Activated CD4-positive, alpha-beta T cell treated with anti-CD3 and anti-CD28 coated beads, Interleukin-2, amount 50 U/mL, for 16 hours (primary cell): ENCODE data around the gene RUNX3.
"Not testable (repeated sequence)": the region's sequence is repeated elsewhere in the genome, so short reads cannot be mapped to it uniquely, and the experiment has no call there.

Experiments used
- DNase-seq: peaks from one replicate; pipeline ENCODE4 v3.0.0-alpha.2; 2020

RUNX3 gene

DNA sequence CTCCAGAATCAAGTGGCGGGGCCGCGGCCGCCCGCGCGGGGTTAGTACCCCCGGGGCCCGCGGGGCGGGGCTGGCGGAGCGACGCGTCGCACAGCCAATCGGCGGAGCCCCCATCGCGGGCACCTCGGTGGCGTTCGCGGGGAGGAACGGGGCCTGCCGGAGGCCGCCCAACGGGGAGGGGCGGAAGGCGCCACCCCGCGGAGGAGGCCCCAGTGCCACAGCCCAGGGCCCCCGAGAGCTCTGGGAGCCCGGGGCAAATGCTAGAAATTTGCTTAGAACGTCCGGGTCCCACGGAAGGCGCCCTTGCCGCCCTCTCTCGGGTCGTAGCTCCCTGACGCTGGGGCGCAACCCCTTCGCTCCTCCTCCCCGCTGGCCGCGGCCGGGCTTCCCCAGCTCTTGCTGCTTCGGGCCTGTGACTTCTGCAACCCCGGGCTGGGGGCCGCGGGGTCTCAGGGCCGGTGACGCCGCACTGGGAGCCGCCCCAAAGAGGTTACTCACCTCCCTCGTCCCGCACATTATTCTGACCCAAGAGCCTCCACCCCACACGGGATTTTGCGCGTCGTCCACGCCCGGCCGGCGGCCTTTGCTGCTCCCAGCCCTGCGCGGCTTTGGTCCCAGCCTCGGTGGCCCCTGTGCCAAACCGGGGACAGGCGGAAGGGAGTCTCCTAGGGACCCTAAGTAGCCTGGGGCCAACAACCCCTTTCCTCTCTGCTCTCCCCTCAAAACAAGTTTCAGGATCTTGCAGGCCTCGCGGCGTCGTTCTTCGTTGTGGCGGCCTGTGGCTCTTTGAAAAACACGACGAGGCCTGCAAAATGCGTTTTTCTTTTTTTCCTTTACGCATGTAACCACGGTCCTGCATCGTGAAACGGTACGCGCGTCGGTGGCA, at the start of gene RUNX3:
RUNX3 (minus strand) TSS at position 17 of the 886 bp plus-strand sequence. CDS start 408 bp downstream, outside the sequence.
- DNase-seq = peak; percentile 95

DNA sequence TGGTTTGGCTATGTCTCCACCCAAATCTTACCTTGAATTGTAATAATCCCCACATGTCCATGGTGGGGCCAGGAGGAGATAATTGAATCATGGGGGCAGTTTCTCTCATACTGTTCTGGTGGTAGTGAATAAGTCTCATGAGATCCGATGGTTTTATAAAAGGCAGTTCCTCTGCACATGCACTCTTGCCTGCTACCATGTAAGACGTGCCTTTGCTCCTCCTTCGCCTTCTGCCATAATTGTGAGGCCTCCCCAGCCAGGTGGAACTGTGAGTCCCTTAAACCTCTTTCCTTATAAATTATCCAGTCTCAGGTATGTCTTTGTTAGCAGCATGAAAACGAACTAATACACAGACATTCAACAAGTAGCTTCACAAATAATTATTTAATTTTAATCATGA, 49.2 kb upstream of the RUNX3 start:
- not testable (repeated sequence) for DNase-seq

GRCh38 chr1:24978383-24979032, 48.4 kb upstream of the RUNX3 start:
- DNase-seq = no peak

- no peak for DNase-seq
These were observed 45.3 kb upstream of the RUNX3 start for GRCh38 chr1:24975391-24975790.

DNA sequence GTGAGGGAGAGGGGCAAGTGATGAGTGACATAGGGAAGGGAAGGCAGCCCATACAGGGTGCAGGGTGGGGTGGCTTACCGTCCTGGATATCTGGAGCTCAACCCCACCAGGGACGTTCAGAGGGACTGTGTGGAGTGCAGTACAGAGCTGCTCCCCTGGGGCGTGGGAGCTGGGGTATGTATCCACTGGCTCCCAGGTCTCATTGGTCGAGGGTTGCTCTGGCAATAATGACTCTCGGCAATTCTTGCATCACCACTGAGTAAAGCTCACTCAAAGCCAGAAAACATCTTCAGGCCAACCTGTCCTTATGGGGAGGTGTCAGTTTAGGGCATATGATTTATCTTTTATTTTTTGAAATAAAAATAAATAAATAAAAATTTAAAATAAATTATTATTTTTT, 43.2 kb upstream of the RUNX3 start:
- no peak for DNase-seq

DNA sequence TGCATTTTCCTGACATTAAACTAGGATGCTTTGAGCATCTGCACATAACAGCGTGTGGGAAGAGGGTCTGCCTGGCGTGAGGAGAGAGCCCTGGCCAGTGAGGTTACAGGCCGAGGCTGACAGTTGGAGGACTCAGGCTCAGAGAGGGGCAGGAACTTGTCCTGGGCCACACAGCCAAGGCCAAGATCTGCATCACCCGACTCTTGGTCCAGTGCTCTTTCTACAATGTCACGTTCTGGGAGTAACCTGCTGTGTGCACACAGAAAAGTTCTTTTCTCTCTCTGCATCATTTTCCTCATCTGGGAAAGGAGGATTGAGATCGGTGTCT, 42.8 kb upstream of the RUNX3 start:
- DNase-seq = no peak

DNA sequence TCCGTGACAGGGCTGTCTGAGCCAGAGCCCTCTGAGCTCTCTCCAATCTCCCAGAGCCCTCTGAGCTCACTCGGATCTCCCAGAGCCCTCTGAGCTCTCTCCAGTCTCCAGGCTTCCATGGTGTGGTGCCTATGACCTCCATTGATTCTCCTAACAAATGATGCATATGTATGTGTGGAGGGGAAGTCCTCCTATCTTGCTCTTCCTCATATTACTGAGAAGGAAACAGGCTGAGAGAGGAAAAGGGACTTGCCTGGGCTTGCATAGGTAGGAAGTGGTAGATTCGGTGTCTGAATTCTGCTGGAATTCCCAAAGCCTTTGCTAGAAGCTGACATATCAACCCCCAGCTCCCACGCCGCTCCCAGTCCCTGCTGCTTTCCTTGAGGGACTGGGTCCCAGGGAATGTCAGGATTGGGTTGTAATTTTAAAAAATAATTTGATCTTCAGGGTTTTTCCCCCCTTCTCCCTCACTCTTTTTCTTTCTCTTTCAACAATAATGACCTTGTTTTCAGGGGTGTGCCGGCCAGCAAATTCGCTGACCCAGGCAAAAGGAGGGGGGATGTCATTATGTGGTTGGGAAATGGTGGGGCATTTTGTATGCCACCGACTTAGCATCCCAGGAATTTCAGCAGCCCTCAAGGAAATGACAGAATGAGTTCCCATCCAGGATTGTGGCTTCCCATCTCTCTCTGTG, 42.3 kb upstream of the RUNX3 start:
- DNase-seq = no peak

DNA sequence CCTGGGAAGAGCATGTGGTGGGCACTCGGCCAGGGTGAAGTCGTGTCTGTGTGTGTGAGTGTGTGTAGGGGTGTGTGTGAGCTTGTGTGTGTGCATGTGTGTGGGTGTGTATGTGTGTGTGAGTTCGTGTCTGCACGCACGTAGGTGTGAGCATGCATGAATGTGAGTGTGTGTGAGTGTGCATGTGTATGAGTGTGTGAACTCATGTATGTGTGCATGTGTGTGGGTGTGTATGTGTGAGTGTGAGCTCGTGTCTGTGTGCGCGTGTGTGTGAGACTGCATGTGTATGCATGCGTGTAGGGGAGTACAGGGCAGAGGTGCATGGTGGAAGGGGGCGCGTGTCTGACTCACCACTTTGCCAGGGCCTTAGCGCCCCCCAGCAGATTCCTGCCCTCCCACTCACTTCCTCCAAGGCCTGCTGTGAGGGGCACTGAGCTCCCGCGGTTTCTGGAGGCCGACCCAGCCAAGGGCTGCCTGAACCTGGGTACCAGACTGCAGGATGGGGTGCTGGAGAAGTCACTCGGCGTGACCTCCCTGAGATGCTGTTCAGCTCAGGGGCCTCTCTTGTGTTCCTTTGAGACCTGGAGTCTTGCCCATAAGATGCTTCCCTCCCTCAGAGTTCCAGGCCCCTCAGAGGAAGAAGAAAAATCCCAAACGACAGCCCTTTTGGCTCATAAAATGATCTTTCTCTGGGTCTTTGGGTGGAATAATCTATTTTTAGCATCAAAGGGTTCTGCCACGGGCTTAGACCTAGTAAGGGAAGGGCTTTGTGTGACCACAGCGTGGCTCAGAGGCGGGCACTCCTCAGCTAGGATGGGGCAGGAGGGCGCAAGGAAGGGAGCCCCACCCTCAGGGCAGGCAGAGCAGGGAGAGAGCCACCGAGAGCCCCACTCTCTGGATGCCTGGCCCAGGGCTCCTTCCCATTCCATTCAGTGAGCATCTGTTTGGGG, 41.1 kb upstream of the RUNX3 start:
- DNase-seq = no peak

- DNase-seq = no peak
These were observed 40.3 kb upstream of the RUNX3 start for GRCh38 chr1:24970399-24970753.

DNA sequence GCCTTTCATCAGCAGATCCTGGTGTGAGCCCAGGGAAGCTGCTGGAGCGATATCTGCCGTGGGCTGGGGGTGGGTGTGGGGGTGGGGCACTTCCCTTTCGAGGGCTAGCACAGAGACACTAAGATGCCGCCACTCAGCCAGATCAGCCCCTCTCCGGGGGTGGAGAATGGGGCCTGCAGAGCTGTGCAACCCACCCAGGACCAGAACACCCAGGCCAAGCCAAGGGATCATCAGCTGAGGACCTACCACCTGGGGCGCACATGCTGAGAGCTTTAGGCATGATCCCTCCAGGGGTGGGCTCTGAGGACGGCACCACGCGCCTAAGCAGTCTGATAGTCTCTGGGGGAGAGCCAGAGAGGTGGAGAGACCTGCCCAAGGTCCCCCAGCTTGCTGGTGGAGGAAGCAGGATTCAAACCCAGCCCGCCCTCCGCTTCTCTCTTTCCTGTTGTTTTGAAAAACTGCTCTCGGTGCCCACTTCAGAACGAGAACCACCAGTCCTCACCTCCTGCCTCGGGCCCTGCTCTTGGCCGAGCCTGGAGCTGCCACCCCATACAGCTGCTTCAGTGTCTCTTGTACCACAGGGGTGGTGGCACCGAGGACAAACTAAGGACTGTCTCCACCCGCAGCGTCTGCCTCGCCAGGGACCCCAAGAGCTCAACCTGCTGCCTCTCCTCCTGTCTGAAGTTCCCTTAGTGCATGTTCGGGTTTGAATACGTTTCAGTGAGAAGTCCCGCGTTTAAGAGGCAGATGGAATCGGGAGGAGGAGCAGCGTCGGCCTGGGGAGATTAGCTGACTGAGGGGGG, 39.7 kb upstream of the RUNX3 start:
- DNase-seq = no peak

GRCh38 chr1:24968941-24969585, 39.0 kb upstream of the RUNX3 start:
- DNase-seq = no peak

DNA sequence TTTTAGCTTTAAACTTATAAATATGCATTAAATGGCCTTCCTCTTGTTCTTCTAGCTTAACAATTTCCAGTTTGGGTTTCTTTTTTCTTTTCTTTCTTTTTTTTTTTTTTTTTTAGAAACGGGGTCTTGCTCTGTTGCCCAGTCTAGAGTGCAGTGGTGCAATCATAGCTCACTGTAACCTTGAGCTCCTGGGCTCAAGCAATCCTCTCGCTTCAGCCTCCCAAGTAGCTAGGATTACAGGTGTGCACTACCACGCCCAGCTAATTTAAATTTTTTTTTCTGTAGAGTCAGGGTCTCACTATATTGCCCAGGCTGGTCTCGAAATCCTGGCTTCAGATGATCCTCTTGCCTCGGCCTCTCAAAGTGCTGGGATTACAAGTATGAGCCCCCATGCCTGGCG, 37.9 kb upstream of the RUNX3 start:
- DNase-seq = no peak

GRCh38 chr1:24967555-24967954, 37.5 kb upstream of the RUNX3 start:
- DNase-seq = no peak

DNA sequence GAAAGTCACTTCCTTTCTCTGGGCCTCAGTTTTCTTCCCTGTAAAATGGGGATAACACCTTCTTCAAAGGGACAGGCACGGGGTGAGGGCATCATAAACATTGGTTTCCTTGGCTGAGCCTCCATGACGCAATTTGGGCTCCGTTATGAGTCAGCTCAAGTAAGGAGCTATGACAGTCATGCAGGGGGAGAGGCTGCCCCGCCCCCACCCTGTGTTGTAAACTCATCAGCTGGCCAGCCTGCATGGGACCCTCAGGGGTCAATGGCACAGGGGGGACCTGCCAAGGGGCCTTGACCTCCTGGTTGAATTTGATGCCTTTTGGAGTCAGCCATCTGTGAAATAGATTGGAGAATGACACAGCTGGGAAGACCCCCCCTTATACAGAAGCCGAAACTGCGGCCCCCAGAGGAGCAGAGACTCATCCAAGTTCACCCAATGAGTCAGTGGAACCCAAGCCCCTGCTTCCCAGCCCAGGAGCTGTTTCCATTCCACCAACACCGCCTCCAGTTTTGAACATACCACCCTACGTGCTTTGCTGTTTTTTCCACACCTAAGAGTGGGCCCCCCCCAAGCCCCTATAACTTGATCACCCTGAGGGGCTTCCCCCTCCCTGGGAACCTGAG, 36.8 kb upstream of the RUNX3 start:
- peak; percentile 97 for DNase-seq

- DNase-seq = no peak
These were observed 36.1 kb upstream of the RUNX3 start for GRCh38 chr1:24966121-24966723.

DNA sequence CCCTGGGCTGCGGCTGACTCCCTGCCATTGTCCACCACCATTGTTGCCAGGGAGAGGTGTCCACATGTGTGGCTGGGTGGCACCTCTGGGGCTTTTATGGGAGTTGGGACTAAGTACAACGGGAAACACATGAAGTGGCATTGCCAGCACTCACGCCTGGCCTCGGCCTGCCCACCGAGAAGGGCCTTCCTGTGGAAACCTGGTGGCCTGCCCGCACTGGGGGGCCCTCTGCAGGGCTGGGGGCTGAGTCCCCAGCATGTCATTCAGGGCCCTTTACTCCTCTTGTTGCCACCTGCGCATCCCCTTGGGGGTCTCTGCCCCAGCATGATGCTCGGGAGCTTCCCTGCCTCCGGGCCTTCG, 35.5 kb upstream of the RUNX3 start:
- no peak for DNase-seq

DNA sequence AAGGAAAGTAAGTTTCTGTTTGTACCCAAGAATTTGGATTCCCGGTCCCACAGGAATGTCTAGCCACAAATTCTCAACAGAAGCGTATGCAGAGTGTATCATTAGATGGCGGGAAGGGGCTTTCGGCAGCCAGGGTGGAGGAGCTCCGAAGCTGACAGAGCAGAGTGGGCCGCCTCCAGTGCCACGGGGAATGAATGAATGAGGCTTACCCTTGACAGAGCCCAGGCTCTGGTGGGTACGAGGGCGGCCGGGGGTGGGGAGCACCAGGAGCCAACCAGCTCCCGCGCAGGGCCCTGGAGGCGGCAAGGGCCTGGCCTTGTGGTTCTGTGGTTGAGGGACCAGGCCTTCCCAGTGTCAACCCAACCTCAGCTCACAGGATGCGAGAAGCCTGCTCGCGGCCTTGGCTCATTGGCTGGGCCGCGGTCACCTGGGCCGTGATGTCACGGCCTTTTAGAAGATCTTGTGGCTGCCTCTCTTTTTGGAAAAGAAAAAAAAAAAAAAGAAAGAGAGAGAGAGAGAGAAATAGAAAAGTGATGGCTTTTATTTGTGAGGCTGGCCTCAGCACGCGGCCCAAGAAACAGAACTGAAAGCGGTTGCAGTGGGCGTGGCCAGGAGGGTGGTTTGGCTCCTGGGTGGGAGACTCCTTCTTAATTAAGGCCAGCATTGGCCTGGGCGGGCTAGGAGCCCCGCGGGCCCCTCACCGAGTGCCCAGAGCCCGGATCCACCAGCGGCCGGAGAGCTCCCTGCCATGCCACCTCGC, 34.9 kb upstream of the RUNX3 start:
- peak; percentile 99 for DNase-seq

DNA sequence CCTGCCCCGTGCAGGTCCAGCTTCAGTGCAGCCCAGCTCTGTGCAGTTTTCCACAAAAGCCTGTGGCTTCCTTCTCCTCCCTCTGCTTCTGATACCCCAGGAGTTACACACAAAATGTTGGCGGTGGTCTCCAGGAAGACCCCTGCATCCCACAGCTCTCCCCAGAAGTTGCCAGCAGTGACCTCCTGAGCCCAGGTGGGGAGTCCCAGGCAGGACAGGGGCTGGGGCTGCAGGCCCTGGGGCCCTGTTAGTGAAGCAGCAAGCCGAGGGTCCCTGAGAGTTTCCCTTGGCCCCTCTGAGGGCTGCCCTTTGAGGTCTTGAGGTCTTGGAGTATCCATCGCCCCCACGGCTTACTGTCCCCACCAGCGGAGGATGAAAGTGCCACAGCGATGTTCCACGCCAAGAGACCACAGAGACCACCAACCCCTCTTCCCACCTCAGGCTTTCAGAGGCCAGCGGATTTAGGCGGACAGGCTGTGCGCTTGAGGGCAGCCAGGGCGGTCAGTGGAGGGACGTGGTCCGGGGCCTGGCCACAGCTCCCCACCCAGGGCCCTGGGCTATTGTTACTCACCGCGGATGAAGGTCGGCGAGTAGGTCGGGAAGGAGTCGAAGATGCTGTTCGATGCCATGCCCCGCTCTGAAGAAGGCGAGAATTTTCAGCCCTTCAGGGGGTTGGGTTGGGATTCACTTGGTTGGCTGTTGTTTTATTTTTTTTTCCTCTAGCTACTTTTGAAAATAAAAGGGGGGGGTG, 34.0 kb upstream of the RUNX3 start:
- no peak for DNase-seq
